Measurements from ENCODE around the gene PTPN23. TPM values are rescaled to one million over a fixed set of nuclear protein-coding genes. Genes with fewer than 3 reads are reported as not detected.

Gene PTPN23
- total and polyA plus RNA-seq, 2 experiments from 2014 or later = 11.9 to 20.5 TPM

GRCh38 chr3:47418167-47419082, 37.6 kb downstream of the PTPN23 start:
- Histone ChIP-seq H3K36me3 (replicated peaks; ENCODE audit: insufficient read depth, low read depth) (no peaks in the 10 kb centered on the region), H3K9me3 (ENCODE audit: low read depth) (no peaks in the 10 kb centered on the region), H3K79me2 (no peaks in the 10 kb centered on the region), H3K4me1 (ENCODE audit: insufficient read depth) (no peaks in the 10 kb centered on the region), H4K20me1 (ENCODE audit: insufficient read depth, poor library complexity, severe bottlenecking) (no peaks in the 10 kb centered on the region), H3K27ac (no peak overlapping the region), H3K4me2 (no peak overlapping the region), H3K4me3 (no peak overlapping the region), H3K9me2 (replicated peaks; ENCODE audit: insufficient read depth) (no peaks in the 10 kb centered on the region), H2AFZ (no peak overlapping the region), H3K27me3 (no peaks in the 10 kb centered on the region)
- TF ChIP-seq EZH2 (IDR thresholded peaks at IDR 0.05; ENCODE audit: borderline replicate concordance) = no peak
- TF ChIP-seq EZH2phosphoT487 (IDR thresholded peaks at IDR 0.05; ENCODE audit: low read depth, severe bottlenecking, unreplicated experiment) = no peak
- no peak for TF ChIP-seq CTCF (IDR thresholded peaks at IDR 0.05; ENCODE audit: poor library complexity)
- WGBS (ENCODE audit: low lambda C conversion rate, missing lambda C conversion rate) = 92% methylated on average over 32 of the region's 53 CpGs
- DNase-seq (ENCODE audit: low spot score) = no peak

GRCh38 chr3:47419083-47420043, 38.5 kb downstream of the PTPN23 start:
- H3K4me3 ChIP-seq = no peak overlapping the region
- no peak for DNase-seq (ENCODE audit: low spot score)
- TF ChIP-seq CTCF (IDR thresholded peaks at IDR 0.05; ENCODE audit: poor library complexity) (no peak), EZH2 (IDR thresholded peaks at IDR 0.05; ENCODE audit: borderline replicate concordance) (no peak), EZH2phosphoT487 (IDR thresholded peaks at IDR 0.05; ENCODE audit: low read depth, severe bottlenecking, unreplicated experiment) (no peak)
- H3K27ac ChIP-seq = no peak overlapping the region
- H3K9me2 ChIP-seq (replicated peaks; ENCODE audit: insufficient read depth) = no peaks in the 10 kb centered on the region
- no peaks in the 10 kb centered on the region for H4K20me1 ChIP-seq (ENCODE audit: insufficient read depth, poor library complexity, severe bottlenecking)
- no peaks in the 10 kb centered on the region for H3K79me2 ChIP-seq
- no peak overlapping the region for H2AFZ ChIP-seq
- no peaks in the 10 kb centered on the region for H3K36me3 ChIP-seq (replicated peaks; ENCODE audit: insufficient read depth, low read depth)
- peaks cover under 1% of the 10 kb centered on the region for H3K4me1 ChIP-seq (ENCODE audit: insufficient read depth)
- H3K4me2 ChIP-seq = no peak overlapping the region
- H3K9me3 ChIP-seq (ENCODE audit: low read depth) = no peaks in the 10 kb centered on the region
- H3K27me3 ChIP-seq = no peaks in the 10 kb centered on the region
- 95% methylated on average over 17 of the region's 17 CpGs for WGBS (ENCODE audit: low lambda C conversion rate, missing lambda C conversion rate)

GRCh38 chr3:47420044-47420430, 39.2 kb downstream of the PTPN23 start:
- Histone ChIP-seq H3K4me1 (ENCODE audit: insufficient read depth) (peaks cover 6% of the 10 kb centered on the region), H3K4me3 (no peak overlapping the region), H3K27me3 (no peaks in the 10 kb centered on the region), H2AFZ (no peak overlapping the region), H3K36me3 (replicated peaks; ENCODE audit: insufficient read depth, low read depth) (no peaks in the 10 kb centered on the region), H3K9me3 (ENCODE audit: low read depth) (no peaks in the 10 kb centered on the region), H3K79me2 (no peaks in the 10 kb centered on the region), H3K4me2 (no peak overlapping the region), H4K20me1 (ENCODE audit: insufficient read depth, poor library complexity, severe bottlenecking) (no peaks in the 10 kb centered on the region), H3K9me2 (replicated peaks; ENCODE audit: insufficient read depth) (no peaks in the 10 kb centered on the region), H3K27ac (no peak overlapping the region)
- DNase-seq (ENCODE audit: low spot score) = no peak
- 93% methylated on average over 5 of the region's 5 CpGs for WGBS (ENCODE audit: low lambda C conversion rate, missing lambda C conversion rate)
- TF ChIP-seq EZH2 (IDR thresholded peaks at IDR 0.05; ENCODE audit: borderline replicate concordance) = no peak
- no peak for TF ChIP-seq CTCF (IDR thresholded peaks at IDR 0.05; ENCODE audit: poor library complexity)
- TF ChIP-seq EZH2phosphoT487 (IDR thresholded peaks at IDR 0.05; ENCODE audit: low read depth, severe bottlenecking, unreplicated experiment) = no peak
